Umbilical cord (tissue), 2 donors: ENCODE measurements around the gene CCL25. TPM values are rescaled to one million over a fixed set of nuclear protein-coding genes. Genes with fewer than 3 reads are reported as not detected.
"Not testable (repeated sequence)": the region's sequence is repeated elsewhere in the genome, so short reads cannot be mapped to it uniquely, and the experiment has no call there.

ENCODE experiments used
- DNase-seq: peaks from one replicate; pipeline ENCODE4 v3.0.0-alpha.2; 2015; ENCODE audit warnings: low spot score
- total RNA-seq: library from RNA; depleted of rRNA; stranded (reverse); fragments of >200 nt; gene quantifications from one replicate; pipeline ENCODE4 v1.2.3, GENCODE V29; 2014; ENCODE audit warnings: low replicate concordance; ENCODE audit not compliant: insufficient read depth

The CCL25 gene, protein sequence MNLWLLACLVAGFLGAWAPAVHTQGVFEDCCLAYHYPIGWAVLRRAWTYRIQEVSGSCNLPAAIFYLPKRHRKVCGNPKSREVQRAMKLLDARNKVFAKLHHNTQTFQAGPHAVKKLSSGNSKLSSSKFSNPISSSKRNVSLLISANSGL
- total RNA-seq: not detected

DNA sequence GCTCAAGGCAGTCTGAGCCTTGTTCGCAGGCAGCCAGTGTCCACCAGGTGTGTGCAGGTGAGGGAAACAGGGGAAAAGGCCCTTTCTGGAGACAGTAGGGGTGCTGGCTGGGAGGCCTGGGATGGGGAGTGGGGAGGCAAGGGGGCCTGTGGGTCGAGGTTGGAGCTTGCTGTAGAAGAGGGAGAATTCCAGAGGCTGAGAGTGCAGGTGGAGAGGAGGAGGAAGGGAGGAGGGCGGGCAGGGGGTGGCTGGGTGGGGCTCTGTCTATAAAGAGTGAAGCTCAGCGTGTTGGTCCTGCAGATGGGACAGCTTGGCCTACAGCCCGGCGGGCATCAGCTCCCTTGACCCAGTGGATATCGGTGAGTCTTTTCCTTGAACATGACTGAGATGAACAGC is at the start of gene CCL25:
CCL25 (plus strand) TSS at position 297 of the 396 bp plus-strand sequence. CDS start 290 bp downstream, outside the sequence.
- no peak for DNase-seq

DNA sequence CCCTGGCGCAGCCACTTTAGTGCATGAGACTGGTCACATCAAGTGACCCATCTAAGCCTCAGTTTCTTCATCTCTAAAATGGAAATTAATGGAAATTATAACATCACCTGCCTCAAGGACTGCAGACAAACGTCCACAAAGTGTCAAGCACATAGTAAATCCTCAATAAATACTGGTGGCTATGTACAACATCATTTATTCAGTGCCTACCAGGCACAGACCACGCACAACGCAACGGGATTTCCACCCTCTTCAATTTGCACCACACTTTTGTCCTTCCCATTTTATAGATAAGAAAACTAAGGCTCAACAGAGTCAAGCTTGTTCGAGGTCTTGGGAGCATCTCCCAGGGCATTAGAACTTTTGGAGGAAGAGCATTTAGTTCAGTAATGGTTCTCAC is 48.6 kb upstream of the CCL25 start:
- DNase-seq: no peak

DNA sequence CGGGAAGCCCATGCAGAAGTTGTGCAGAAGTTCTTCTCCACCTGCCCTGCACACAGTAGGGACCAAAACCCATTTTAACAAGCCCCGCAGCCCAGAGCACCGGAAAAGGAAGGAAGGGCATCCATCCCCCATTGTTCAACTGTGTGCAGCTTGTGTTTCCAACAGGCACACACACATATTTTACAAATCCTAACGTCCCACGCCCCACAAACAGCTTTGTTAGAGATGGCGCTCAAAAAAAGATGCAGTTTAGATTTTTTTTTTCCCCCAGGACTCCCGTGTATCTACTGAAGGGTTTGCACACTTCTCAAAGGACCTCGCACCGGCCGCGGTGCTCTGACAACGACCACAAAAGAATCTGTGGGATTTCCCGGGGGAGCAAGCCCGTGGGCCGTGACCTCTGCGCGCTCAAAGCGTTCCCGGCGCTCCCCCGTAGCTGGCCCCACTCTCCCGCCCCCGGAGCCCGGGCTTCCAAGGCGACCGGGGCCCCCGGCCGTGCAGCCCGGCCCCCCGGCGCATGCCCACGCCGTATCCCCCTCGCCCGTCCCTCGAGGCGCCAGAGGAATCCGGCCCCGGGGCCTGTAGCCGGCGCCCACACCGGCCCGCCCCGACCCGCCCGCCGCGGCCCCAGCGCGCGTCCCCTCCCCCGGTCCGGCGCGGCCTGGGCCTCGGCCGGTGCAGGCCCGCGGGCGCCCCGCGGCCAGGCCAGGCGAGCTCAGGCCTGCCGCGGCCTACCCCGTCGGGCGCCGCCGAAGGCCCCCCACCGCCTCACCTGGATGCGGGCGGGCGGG is 47.6 kb upstream of the CCL25 start:
- peak; percentile 26 for DNase-seq

DNA sequence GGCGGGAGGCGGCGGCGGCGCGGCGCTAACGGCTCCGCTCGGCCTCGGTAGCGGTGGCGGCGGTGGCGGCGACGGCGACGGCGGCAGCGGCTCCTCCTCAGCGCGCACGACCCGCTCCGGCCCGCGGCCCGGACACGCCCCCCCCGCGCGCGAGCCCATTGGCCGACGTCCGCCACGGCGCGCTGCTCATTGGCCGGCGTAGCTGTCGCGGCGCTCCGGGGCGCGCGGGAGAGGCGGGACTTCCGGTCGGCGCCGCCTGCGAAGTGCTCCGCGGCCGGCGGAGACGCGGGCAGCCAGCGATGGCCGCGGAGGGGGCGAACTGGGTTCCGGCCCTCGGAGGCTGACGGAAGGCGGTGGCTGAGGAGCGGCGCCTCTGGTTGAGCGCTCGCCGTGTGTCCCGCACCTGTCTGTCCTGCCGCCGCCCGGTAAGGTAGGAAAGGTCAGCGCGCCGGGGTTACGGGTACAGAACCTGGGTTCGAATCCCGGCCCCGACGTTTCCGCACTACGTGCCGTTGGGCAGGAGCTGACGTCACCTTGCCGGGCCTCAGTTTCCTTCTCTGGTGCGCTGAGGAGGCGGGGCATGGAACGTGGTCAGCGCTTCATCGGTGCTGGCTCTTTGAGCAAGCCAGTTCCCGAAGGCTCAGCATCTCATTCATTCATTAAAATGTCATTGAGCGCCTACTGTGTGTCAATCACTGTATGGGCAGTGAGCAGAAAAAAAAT is 46.9 kb upstream of the CCL25 start, which contains the start of gene ELAVL1:
ELAVL1 (minus strand) TSS at position 108 of the 723 bp plus-strand sequence. CDS start 13,826 bp downstream, outside the sequence.
- DNase-seq: peak; percentile 88

DNA sequence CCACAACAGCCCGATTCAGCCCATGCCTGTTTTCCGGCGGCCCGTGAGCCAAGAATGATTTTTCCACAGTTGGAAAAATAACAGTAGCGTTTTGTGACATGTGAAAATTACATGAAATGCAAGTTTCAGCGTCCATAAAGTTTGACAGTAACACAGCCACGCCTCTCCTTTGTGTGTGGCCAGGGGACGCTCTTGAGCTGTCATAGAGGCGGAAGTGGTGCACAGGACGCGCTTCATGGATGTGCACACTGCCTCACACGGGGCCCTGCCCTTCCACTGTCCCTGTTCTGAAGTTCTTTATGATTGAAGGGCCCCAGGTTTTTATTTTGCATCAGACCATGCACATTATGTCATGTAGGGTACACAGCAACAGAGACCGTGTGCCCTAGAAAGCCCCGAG is 34.8 kb upstream of the CCL25 start:
- no peak for DNase-seq

DNA sequence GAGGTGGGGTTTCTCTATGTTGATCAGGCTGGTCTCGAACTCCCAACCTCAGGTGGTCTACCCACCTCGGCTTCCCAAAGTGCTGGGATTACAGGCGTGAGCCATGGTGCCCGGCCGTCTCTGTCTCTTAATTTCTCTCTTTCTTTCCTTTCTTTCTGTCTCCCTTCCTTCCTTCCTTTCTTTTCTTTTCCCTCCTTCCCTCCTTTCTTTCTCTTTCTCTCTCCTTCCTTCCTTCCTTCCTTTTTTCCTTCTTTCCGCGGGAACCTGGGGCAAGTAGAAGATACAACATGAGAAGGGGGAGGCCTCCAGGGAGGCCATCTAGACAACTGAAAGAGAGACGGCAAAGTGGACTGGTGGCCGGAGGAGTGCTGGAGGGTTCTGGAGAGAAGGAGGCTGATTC is 31.9 kb upstream of the CCL25 start:
- no peak for DNase-seq

DNA sequence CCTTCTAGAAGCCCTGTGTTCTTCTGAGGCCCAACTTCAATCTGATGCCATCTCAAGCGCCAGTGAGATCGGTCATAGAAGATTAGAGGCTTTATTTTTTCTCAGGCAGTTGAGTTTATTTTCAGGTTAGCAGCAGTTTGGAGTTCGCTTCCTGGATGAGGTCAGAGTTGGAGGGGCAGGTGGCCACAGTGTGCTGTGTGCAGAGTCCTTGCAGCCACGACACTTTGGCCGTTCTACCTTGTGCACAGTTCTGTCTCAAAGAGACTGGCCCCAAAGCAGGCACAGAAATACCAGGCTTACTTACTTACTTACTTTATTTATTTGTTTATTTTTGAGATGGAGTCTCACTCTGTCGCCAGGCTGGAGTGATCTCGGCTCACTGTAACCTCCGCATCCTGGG is 31.2 kb upstream of the CCL25 start:
- DNase-seq: no peak

DNA sequence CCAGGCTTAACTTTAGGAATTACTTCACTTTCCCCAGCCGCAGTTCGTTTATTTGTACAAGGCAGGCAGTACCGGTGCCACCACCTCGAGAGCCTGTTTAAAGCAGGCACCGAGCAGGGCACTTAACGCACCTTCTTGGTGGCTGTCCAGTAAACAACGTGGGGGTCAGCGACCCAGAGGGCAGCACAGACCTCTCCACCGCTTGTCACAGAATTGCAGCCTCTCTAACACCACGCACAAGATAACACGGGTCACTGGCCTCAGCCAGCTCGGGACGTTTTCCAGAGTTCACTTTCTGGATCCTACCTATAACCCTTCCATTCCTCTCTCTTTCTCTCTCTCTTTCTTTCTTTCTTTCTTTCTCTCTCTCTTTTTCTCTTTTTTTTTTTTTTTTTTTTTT is 30.3 kb upstream of the CCL25 start:
- no peak for DNase-seq

DNA sequence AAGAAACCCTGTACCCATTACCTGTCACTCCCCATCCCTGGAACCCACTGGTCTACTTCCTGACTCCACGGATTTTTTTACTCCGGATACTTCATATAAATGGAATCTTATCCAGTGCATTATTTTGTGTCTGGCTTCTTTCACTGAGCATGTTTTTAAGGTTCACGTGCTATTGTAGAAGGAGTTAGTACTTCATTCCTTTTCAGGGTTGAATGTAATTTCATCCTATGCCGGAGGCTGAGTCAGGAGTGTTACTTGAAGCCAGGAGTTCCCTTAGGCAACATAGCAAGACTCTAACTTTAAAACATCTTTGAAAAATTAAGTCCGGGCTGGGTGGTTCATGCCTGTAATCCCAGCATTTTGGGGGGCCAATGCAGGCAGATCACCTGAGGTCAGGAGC is 29.2 kb upstream of the CCL25 start:
- DNase-seq: no peak

DNA sequence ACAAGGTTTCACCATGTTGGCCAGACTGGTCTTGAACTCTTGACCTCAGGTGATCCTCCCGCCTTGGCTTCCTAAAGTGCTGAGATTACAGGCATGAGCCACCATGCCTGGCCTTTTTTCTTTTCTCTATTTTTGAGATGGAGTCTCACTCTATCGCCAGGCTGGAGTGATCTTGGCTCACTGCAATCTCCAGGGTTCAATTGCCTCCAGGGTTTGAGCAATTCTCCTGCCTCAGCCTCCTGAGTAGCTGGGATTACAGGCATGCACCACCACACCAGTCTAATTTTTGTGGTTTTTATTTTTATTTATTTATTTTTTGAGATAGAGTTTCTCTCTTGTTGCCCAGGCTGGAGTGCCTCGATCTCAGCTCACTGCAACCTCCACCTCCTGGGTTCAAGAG is 28.3 kb upstream of the CCL25 start:
- DNase-seq: not testable (repeated sequence)

DNA sequence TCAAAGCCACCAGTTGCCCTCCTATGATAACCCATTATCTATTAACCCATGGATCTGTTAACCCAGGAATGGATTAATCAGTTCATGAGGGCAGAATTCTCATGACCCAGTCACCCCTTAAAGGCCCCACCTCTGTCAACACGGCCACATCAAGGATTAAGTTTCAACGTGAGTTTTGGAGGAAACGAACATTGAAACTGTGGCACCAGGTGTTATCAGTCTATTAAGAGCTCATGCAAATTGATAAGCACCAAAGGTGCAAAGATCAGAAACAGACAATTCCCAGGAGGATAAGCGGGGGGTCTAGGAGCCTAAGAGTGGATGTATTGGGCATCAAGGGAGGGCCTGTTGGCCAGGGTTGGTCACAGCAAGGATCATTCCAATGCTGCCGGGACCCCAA is 27.2 kb upstream of the CCL25 start:
- DNase-seq: no peak

DNA sequence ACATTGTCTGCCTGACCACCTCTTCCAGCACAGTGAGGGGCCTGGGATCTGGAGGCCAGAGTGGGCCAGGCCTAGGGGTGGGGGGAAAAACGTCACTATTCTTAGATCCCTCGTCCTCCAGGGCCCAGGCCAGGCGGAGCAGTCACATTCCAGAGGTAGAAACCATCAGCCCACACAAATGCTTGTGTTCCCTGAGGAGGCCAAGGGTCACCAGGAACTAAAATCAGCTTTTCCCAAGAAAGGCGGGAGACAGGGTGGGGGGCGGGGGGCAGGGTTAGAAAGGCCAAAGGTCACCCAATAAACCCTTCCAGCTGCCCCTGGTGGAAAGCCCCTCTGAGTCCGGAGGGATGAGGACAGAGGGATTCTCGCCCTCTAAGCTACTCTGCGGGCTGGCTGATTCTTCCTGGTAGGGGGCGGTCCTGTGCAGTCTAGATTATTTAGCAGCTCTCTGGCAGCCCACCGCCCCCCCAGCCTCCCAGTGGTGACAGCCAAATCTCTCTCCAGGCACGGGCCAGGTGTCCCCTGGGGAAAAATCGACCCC is 23.5 kb upstream of the CCL25 start:
- no peak for DNase-seq

DNA sequence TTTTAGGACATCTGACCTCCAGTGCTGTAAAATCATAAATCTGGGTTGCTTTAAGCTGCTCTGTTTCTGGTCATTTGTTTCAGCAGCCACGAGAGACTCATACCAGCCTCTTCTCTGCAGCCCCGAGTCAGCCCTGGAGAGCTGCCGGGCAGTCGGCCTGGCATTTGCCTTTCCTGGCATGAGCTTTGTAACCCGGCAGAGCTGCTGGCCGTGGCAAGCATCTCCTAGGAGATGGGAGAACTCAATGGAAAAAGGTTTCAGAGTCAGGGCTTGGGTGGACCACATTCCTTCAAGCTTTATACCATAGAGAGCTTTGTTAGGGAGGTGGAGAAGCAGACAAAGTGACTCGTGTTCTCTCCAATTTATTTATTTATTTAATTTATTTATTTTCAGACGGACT is 21.6 kb upstream of the CCL25 start:
- no peak for DNase-seq

DNA sequence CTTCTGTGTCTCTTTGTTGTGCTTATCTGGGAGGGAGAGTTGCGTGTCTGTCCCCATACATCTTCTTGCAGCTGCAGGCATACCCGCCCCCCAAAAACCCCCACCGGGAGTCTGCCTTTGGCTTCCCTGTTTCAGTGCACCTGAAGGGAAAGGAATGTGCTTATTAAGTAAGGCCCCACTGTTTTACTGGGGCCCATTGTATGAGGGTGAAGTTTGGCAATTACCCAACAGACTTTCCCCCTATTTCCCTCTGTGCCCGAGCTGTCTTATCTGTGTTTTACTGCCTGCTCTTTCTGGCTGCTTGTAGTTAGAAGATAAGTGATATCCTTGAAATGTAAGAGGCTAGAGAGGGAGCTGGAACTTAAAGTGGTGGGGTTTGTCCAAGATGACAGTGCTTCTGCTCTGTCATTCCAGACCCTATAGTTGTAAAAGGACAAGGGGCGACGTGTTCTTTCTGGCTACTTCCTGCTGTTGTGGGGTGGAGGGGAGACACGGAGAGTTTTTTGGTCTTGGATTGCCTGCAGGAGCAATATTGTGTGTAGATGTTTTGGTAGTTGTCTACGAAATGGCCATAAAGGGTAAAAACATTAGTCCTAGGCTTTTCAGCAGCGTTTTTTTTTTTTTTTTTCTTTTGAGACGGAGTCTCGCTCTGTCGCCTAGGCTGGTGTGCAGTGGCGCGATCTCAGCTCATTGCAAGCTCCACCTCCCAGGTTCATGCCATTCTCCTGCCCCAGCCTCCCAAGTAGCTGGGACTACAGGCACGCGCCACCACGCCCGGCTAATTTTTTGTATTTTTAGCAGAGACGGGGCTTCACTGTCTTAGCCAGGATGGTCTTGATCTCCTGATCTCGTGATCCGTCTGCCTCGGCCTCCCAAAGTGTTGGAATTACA is 19.0 kb upstream of the CCL25 start:
- DNase-seq: peak; percentile 52

DNA sequence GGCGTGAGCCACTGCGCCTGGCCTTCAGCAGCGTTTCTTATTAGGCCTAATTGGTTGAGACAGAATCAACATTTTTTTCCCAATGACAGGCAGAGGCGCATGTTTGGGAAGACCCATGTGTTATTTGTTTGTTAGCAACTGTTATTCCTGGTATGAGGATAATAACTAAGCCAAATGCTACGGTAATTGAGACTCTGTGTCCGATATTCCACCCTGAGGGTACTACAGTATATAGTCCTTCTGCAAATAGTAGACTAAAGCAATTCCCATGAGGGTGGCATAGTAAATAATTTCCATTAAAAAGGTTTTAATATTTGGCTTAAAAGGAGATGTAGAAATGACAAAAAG is 18.4 kb upstream of the CCL25 start:
- no peak for DNase-seq

DNA sequence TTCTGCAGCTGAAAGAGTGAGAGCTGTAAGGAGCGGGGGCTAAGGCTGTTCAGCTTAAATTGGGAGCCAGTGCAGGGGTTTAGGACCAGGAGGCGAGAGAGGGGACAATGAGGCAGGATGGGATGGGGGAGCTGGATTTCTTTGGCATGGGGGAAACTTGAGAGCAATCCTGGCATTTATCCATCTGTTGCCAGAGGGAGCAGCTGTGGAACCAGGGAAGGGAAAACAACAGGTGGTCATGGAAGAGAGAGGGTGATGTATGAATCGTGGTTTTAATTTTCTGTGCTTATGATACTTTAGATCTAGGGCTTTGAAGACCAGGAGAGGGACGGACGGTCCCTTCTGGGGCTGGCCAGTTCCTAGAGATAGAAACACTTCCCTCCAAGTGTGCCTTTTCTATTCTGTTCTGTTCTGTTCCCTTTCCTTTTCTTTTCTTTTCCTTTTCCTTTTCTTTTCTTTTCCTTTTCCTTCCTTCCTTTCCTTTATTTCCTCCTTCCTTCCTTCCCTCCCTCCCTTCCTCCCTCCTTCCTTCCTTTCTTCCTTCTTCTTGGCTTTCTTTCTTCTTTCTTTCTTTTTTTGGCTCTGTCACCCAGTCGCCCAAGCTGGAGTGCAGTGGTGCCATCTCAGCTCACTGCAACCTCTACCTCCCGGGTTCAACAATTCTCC is 16.0 kb upstream of the CCL25 start:
- no peak for DNase-seq

DNA sequence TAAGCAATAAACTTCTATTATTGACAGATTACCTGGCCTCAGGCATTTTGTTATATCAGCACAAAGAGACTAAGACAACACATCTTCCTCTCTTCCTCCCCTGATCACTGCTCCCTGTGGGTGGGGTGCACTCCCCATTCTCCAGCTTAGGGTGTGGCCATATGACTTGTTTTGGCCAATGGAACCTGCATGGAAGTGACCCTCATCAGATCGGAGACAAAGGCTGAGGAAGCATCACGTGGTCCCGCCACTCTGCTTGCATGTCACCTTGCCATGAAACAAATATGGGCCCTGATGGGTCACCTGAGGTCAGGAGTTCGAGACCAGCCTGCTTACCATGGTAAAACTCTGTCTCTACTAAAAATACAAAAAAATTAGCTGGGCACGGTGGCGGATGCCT is 13.7 kb upstream of the CCL25 start:
- no peak for DNase-seq

DNA sequence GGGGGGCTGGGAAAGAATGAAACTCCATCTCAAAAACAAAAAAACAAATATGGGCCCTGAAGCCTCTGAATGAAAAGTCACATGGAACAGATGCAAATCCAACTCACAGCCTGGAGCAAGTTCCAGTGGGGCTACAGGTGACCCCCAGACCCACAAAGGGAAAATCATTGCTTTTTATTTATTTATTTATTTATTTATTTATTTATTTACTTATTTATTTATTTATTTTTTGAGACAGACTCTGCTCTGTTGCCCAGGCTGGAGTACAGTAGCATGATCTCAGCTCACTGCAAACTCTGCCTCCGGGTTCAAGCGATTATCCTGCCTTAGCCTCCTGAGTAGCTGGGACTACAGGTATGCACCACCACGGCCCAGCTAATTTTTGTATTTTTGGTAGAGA is 13.3 kb upstream of the CCL25 start:
- no peak for DNase-seq

DNA sequence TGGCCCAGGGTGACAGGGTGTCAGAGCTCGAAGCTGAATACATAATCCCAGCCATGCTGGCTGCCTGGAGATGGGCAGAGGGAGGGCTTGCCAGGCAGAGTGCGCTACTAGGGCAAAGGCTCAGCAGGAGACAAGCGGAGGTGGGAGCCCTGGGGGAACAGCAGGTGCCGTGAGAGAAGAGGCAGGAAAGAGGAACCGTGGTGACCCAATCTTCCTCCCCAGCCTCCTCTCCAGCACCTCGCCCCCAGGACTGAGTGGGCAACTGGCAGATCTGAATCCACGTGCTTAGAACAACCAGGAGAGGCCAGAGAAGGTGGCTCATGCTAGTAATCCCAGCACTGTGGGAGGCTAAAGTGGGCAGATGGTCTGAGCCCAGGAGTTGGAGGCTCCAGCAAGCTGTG is 11.0 kb upstream of the CCL25 start:
- no peak for DNase-seq

DNA sequence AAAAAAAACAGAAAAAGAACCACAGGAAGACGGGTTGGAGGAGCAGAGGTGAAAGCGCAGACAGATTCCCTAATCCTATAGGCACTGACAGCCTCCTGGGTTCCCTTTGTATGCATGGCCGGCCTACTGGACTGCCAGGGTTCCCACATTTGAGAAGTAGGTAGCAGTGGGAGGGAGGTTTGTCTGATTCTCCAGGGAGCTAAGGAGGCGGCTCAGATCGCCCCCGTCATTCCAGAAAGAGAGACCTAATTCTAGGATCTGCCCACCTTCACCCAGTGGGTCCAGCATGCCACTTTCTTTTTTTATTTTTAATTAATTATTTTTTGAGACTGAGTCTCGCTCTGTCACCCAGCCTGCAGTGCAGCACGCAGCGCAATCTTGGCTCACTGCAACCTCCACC is 9.7 kb upstream of the CCL25 start:
- no peak for DNase-seq

DNA sequence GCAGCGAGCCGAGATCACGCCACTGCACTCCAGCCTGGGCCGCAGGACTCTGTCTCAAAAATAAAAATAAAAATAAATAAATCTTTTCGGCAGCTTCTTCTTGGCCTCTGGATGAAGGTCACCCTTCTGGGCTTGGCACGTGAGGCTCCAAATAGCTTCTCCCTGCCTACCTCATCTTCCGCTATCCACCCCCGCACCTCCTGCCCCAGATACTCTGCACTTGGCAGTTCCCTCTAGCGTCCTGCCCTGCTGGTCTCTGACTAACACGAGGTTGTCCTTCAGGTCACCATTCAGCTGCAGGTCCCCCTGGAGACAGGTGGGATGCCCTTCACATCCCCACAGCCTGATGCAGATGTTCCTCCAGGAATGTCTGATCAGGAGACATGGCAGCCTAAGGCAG is 8.5 kb upstream of the CCL25 start:
- DNase-seq: no peak
